Measurements from ENCODE around the gene CTCF. TPM values are rescaled to one million over a fixed set of nuclear protein-coding genes. Genes with fewer than 3 reads are reported as not detected.

Gene CTCF
- total RNA-seq, 3 donors from 2014 or later (not counting 1 experiment from before 2014, with no cell fraction given) = 61.4 to 76.7 (median 63.6) TPM

DNA sequence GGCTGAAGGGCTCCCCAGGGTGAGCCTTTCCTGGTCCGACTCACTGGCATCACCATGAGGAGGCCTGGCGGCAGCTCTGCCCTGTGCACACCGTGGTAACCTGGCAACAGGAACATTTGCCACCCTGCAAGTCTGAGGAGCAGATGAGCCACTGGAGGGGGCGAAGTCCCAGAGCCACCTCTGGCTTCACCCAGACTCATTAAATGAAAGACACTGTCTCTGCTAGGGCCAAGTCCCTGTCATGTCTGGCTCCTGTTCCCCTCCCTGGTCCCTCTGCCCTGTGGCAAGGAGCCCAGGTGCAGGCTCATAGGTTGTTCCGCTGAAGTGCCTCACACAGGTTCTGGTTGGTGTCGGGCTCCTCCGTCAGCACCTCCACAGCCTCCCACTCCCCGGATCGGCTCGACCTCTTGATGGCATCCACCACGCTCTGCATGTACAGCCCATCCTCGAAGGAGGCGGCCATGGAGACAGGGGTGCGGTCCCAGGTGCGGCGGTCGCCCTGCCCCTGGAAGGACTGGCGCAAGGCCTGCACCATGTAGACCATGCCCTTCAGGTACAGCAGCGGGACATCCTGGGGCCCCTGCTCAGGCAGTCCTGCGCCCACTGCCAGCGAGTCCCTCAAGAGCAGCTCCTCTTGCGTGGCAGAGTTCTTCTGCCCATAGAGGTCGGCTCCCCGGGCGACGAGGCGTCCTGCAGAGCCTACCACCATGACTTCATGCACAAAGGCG lies 112.7 kb downstream of the CTCF start:
- TF ChIP-seq, protein P1, sequence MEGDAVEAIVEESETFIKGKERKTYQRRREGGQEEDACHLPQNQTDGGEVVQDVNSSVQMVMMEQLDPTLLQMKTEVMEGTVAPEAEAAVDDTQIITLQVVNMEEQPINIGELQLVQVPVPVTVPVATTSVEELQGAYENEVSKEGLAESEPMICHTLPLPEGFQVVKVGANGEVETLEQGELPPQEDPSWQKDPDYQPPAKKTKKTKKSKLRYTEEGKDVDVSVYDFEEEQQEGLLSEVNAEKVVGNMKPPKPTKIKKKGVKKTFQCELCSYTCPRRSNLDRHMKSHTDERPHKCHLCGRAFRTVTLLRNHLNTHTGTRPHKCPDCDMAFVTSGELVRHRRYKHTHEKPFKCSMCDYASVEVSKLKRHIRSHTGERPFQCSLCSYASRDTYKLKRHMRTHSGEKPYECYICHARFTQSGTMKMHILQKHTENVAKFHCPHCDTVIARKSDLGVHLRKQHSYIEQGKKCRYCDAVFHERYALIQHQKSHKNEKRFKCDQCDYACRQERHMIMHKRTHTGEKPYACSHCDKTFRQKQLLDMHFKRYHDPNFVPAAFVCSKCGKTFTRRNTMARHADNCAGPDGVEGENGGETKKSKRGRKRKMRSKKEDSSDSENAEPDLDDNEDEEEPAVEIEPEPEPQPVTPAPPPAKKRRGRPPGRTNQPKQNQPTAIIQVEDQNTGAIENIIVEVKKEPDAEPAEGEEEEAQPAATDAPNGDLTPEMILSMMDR (IDR thresholded peaks at IDR 0.05) = no peak
- Histone ChIP-seq H3K36me3 (ENCODE audit: control insufficient read depth, insufficient read depth, low read length) (no peaks in the 10 kb centered on the region), H3K27me3 (ENCODE audit: control insufficient read depth, insufficient read depth, low read length) (no peaks in the 10 kb centered on the region), H3K27ac (ENCODE audit: low read length) (no peak overlapping the region), H3K9me3 (ENCODE audit: control insufficient read depth, insufficient read depth, low read length) (no peaks in the 10 kb centered on the region), H3K4me1 (ENCODE audit: control insufficient read depth, insufficient read depth, low read length) (no peaks in the 10 kb centered on the region), H3K4me3 (ENCODE audit: low read length) (no peak overlapping the region)
- Mint-ChIP-seq H3K36me3 (no peaks in the 10 kb centered on the region), H3K27me3 (ENCODE audit: low read depth in 2 of 2) (no peaks in the 10 kb centered on the region), H3K9me3 (no peaks in the 10 kb centered on the region), H3K4me1 (peaks cover 0 to 5% of the 10 kb centered on the region in 2 donors), H3K4me3 (no peak overlapping the region), H3K27ac (no peak overlapping the region)
- intact Hi-C loops (cut with micrococcal nuclease) = no loop called here
- WGBS (ENCODE audit: insufficient coverage) = 96% methylated on average over 28 of the region's 28 CpGs
- no peak for ATAC-seq
- DNase-seq = no peak

DNA sequence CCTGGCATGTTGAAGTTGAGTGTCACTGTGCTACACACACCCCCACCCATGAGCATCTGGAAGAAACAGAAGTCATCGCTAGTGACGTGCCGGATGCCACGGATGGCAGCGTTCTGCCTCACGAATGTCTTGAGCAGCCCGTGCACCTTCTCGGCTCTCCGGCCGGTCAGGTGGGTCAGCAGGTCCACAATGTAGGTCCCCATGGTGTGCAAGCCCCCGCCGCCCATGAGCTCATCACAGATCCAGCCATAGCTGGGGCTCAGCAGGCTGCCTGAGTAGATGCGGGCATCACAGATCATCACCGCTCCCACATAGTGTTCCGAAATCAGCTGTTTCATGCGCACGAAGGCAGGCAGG lies 113.2 kb downstream of the CTCF start:
- H3K27me3 ChIP-seq (ENCODE audit: control insufficient read depth, insufficient read depth, low read length) = no peaks in the 10 kb centered on the region
- Mint-ChIP-seq H3K9me3 (no peaks in the 10 kb centered on the region), H3K4me3 (no peak overlapping the region), H3K27me3 (ENCODE audit: low read depth in 2 of 2) (no peaks in the 10 kb centered on the region), H3K4me1 (peaks cover 0 to 5% of the 10 kb centered on the region in 2 donors), H3K27ac (no peak overlapping the region), H3K36me3 (no peaks in the 10 kb centered on the region)
- TF ChIP-seq, protein P1 (IDR thresholded peaks at IDR 0.05) = no peak
- H3K36me3 ChIP-seq (ENCODE audit: control insufficient read depth, insufficient read depth, low read length) = peaks cover 3% of the 10 kb centered on the region
- no peak overlapping the region for H3K4me3 ChIP-seq (ENCODE audit: low read length)
- H3K4me1 ChIP-seq (ENCODE audit: control insufficient read depth, insufficient read depth, low read length) = no peaks in the 10 kb centered on the region
- intact Hi-C loops (cut with micrococcal nuclease) = no loop called here
- ATAC-seq (no peak), DNase-seq (no peak)
- no peaks in the 10 kb centered on the region for H3K9me3 ChIP-seq (ENCODE audit: control insufficient read depth, insufficient read depth, low read length)
- H3K27ac ChIP-seq (ENCODE audit: low read length) = no peak overlapping the region
- WGBS (ENCODE audit: insufficient coverage) = 97% methylated on average over 17 of the region's 17 CpGs

DNA sequence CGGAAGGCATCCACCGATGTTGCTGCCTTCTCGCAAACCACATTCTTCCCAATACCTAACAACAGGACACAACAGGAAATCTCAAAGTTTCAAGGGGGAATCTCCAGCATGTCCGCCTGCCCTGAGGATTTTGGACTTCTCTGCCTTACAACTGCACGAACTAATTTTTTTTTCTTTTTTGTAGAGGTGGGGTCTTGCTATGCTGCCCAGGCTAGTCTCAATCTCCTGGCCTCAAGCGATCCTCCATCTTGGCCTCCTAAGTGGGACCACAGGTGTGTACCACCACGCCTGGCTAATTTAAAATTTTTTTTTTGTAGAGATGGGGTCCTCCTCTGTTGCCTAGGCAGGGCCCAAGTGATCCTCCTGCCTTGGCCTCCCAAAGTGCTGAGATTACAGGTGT lies 113.7 kb downstream of the CTCF start:
- H3K27me3 Mint-ChIP-seq (ENCODE audit: low read depth in 2 of 2) = no peaks in the 10 kb centered on the region
- H3K4me1 ChIP-seq (ENCODE audit: control insufficient read depth, insufficient read depth, low read length) = no peaks in the 10 kb centered on the region
- 95% methylated on average over 7 of the region's 7 CpGs for WGBS (ENCODE audit: insufficient coverage)

More for the DNA sequence above, 113.7 kb downstream of the CTCF start:
- intact Hi-C loops (cut with micrococcal nuclease) = no loop called here
- ATAC-seq (no peak), DNase-seq (no peak)
- H3K36me3 ChIP-seq (ENCODE audit: control insufficient read depth, insufficient read depth, low read length) = peaks cover 3% of the 10 kb centered on the region
- Mint-ChIP-seq H3K4me3 (no peak overlapping the region), H3K27ac (no peak overlapping the region), H3K4me1 (peaks cover 0 to 5% of the 10 kb centered on the region in 2 donors), H3K36me3 (no peaks in the 10 kb centered on the region), H3K9me3 (no peaks in the 10 kb centered on the region)
- TF ChIP-seq, protein P1 (IDR thresholded peaks at IDR 0.05) = no peak
- H3K27me3 ChIP-seq (ENCODE audit: control insufficient read depth, insufficient read depth, low read length) = no peaks in the 10 kb centered on the region
- H3K9me3 ChIP-seq (ENCODE audit: control insufficient read depth, insufficient read depth, low read length) = no peaks in the 10 kb centered on the region
- no peak overlapping the region for H3K27ac ChIP-seq (ENCODE audit: low read length)
- no peak overlapping the region for H3K4me3 ChIP-seq (ENCODE audit: low read length)
